Epithelial cell of proximal tubule (primary cell): Measurements from ENCODE around the gene GMEB2. TPM values are rescaled to one million over a fixed set of nuclear protein-coding genes. Genes with fewer than 3 reads are reported as not detected.
A peak's percentile ranks its signal among the peaks of the same experiment; 100 is the strongest.

ENCODE experiments used
- DNase-seq: peaks from one replicate; pipeline ENCODE4 v3.0.0-alpha.2; 2011; ENCODE audit warnings: low read depth
- H3K4me3 ChIP-seq: 2 replicates; pipeline ENCODE4 v1.5.1; 2011; ENCODE audit warnings: low read depth, mild to moderate bottlenecking, low read length
- CTCF ChIP-seq: conservative IDR thresholded peaks from 2 replicates; pipeline ENCODE4 v1.5.1; 2012; ENCODE audit warnings: low read depth, mild to moderate bottlenecking, low read length
- total RNA-seq: library from RNA; depleted of rRNA; stranded (reverse); fragments of >200 nt; gene quantifications from 2 replicates; pipeline ENCODE4 v1.2.3, GENCODE V29; 2015

Gene GMEB2
- total RNA-seq, 1 donor from 2014 or later, result 10.5 TPM

- TF ChIP-seq CTCF, result no peak
- H3K4me3 ChIP-seq, result no peak overlapping the region
- no peak for DNase-seq
Measured at GRCh38 chr20:63648895-63649589, 22.1 kb upstream of the GMEB2 start.

DNA sequence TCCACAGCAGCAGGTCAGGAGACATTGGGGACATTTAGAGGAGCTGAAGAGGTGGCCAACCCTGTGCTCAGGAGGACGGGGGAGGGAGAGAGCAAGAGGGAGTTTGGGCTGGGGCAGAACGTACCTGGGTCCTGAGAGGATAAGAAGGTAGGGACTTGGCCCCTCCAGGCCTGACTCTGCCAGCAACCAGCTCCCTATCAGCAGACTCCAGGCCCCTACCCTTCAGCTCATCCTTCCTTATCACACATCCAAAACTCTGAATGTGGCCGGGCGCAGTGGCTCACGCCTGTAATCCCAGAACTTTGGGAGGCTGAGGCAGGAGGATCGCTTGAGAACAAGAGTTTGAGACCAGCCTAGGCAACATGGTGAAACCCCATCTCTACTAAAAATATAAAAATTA, 21.3 kb upstream of the GMEB2 start:
- TF ChIP-seq CTCF, result no peak
- DNase-seq, result no peak
- no peak overlapping the region for H3K4me3 ChIP-seq

DNA sequence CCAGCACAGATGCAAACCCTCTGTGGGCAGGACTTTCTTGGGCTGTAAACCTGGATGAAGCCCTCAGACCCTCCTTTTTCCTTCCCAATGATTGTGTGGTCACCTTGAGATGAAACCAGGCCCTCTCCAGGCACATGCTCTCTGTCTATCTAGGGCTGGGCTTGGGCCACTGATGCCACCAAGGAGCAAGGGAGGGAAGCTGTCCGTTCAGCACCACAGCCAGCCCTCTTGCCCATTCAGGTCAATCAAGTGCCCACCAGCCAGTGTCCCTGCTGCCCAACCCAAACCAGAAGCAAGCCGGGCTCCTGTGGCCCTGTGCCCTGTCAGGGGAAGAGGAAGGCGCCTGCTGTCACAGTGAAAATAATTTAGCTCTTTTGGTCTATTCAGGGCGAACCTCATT, 18.3 kb upstream of the GMEB2 start:
- TF ChIP-seq CTCF, result no peak
- no peak for DNase-seq
- H3K4me3 ChIP-seq, result no peak overlapping the region

- TF ChIP-seq CTCF, result no peak
- DNase-seq, result no peak
- no peak overlapping the region for H3K4me3 ChIP-seq
Measured at GRCh38 chr20:63643946-63644345, 17.0 kb upstream of the GMEB2 start.

DNA sequence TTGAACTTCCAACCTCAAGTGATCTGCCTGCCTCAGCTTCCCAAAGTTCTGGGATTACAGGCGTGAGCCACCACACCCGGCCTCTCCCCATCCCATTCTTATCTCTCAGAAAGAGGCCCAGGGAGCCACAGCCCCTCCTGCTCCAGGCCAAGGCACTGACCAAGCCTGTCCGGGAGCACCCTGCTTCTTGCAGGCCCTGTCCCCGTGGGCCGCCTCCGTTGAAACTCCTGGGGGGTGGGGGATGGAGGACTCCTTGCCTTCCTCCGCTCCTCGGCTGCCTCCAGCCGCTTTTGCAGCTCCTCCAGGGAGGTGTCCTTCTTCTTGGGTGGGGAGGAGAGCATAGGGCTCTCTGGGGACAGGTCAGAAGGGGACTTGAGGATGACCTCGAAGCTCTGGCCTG, 16.6 kb upstream of the GMEB2 start:
- no peak for DNase-seq
- TF ChIP-seq CTCF, result no peak
- no peak overlapping the region for H3K4me3 ChIP-seq

GRCh38 chr20:63642527-63643247, 15.8 kb upstream of the GMEB2 start:
- no peak for DNase-seq
- peak overlapping the region; percentile 45 for H3K4me3 ChIP-seq
- TF ChIP-seq CTCF, result no peak
